ENCODE measurements around the gene RUNX3.

RUNX3 gene

DNA sequence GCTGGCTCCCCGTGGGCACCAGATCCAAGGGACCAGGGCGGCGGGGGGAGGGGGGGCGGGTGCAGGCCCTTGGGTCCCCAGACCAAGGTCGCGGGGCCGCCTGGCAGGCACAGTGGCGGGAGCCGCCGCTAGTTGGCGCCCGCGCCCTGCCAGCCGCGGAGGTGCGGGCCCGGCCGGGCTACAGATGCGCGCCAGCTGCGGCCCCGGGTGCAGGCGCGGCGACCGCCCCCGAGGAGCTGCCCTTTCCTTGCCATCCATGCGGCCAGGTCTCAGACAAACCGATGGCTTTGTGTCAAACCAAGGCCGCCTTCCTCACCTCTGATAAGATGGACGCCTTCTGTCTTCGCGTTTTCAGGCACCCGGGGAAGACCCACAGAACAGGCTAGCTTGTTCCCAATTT is 2.2 kb upstream of the RUNX3 start:
- no peak for DNase-seq (ENCODE audit: low read depth, low spot score)
- H3K27ac ChIP-seq = no peak overlapping the region

DNA sequence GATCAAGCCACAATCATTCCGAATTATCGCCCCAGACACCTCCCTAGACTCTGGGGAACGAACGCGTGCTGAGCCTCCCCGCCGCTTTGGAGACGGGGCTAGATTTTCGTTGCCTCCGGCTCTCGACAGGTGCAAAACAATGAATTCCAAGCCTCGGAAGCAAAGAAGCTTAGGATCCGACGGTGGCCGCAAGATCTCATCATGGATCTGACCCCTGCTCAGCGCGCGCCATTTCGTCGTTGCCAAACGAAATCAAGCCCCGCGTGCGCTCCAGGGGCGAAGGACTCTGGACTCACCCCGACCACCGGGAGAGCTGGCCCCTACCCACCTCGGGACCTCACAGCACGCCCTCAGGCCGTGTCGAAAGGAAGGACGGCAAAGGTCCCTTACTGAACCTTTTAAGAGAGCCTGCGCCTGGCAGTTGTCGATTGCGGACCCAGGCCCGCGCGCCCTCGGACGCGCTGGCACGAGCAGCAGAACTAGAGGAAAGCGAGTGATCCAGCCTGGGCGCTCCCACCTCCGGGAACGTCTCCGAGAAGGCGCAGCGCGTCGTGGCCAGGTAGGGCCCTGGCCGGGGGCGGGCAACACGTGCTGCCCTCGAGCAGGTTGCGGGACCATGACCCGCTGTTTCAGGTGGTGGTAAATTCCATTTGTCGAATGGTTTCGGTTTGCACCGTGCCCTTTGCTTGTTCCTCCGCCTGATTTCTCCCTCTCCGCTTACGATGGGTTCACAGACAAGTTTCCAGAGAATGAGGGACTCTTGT is 1.6 kb upstream of the RUNX3 start:
- no peak for DNase-seq (ENCODE audit: low read depth, low spot score)
- no peak overlapping the region for H3K27ac ChIP-seq

DNA sequence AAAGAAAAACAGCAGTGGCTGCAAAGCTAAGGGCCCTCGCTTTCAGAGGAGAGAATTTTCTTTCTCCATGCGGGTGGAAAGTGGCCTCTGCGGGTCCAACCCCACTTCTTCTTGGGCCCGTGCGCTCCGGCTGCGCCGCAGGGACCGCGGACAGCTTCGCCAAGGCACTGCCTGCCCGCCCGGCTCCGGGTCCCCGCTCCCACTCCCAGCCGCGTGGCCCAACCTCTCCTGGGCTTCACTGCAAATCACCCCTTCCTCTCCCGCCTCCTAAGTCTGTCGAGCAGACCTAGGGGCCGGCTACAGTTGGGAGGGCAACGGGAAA is 1.0 kb upstream of the RUNX3 start:
- DNase-seq (ENCODE audit: low read depth, low spot score) = no peak
- H3K27ac ChIP-seq = no peak overlapping the region

DNA sequence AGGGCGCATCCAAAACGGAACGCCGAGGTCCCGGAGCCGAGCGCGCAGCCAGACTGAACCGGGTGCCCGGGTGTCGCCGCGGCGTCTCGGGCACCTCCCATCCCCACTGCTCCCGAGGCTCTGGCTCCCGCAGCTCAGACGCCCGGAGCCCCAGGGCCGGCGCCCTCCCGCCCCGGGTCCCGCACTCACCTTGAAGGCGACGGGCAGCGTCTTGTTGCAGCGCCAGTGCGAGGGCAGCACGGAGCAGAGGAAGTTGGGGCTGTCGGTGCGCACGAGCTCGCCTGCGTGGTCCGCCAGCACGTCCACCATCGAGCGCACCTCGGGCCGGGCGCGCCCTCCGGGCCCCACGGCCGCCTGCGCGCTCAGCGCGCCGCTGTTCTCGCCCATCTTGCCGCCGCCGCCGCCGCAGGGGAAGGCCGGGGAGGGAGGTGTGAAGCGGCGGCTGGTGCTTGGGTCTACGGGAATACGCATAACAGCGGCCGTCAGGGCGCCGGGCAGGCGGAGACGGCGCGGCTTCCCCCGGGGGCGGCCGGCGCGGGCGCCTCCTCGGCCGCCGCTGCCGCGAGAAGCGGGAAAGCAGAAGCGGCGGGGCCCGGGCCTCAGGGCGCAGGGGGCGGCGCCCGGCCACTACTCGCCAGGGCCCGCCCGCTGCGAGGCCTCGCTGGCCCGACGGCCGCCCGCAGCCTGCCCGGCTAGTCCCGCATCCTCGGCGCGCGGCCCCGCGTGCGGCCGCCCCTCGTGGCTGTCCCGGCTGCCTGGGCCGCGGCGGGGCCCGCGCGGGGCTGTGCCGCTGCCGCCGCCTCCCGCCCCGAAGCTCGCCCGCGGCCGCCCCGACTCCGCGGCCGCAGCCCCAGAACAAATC is 447 bp downstream of the RUNX3 start:
- DNase-seq (ENCODE audit: low read depth, low spot score) = no peak
- no peak overlapping the region for H3K27ac ChIP-seq

DNA sequence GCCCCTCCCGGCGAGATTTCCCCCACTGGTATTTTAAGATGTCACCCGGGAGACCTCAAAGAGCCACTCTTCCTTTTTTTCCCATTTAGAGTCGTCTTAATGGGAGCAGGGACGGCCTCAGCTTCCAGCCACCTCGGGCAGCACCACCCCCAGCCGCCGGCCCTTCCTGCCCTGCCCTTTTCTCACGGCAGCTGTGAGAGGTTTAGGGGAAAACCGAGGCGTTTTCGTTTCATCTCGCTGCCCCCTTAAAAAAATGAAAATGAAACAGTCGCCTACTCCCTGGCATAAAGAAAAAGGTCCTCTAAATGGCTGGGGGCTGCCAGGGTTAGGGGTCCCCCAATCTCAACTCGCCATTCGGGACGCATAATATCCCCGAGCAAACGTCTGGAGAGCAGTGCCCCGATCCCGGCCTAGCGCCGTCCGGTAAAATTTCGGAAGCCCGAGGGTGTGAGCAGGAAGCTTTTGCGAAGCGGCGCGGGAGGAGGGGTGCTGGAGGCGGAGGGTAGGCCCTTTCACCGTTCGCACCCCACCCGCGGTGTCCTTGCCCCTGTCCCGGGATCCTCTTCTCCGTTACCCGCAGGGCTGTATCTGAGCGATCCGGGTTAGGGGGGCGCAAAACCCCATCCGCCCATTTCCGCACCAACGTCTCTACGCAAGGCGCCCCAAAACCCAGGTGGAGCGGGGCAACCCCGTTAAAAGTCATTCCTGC is 1.2 kb downstream of the RUNX3 start:
- H3K27ac ChIP-seq = no peak overlapping the region
- no peak for DNase-seq (ENCODE audit: low read depth, low spot score)

DNA sequence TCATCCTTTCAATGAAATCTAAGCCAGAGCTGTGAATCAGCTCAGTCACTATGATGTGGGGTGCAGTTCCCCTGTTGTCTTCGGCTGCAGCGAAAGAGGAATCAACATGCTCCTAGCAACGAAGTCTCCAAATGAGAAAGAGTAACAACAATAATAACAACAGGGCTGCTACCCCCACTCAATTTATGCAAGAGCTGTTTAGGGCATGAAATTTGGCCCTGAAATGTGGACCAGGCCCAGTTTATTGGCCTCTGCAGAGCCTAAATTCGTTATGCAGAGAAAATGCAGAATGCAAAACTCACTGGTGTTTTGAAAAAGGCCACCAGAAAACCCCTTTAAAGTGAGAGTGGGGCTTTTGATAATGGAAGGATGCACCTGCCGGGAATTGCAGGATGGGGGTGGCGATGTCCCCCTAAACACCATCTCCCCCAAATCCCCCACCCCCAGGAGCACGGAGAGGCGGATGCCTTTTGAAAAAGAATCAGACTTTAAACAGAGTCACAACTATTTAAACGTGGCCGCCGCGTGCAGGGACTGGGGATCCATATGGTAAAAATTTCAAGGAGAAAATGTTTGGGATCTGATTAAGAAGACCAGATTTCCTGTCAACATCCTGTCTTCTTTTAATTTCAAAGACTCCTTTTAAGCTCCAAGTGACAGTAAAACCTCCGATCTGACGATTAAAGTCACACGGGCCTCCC is 1.9 kb downstream of the RUNX3 start:
- H3K27ac ChIP-seq = no peak overlapping the region
- no peak for DNase-seq (ENCODE audit: low read depth, low spot score)

DNA sequence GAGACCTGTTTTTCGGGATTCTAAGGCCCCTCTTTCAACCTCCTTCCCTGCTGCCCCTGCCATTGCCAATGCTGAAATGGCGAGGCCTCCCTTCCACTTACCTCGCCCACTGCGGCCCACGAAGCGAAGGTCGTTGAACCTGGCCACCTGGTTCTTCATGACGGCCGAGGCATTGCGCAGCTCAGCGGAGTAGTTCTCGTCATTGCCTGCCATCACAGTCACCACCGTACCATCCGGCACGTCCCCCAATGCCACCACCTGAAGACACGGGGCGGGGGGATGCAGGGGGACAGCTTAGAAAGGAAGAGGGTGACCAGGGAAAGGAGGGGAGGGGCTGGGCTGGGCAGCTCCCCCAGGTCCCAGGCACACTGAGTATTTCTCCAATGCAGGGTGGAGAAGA is 2.6 kb downstream of the RUNX3 start:
- H3K27ac ChIP-seq = no peak overlapping the region
- no peak for DNase-seq (ENCODE audit: low read depth, low spot score)

DNA sequence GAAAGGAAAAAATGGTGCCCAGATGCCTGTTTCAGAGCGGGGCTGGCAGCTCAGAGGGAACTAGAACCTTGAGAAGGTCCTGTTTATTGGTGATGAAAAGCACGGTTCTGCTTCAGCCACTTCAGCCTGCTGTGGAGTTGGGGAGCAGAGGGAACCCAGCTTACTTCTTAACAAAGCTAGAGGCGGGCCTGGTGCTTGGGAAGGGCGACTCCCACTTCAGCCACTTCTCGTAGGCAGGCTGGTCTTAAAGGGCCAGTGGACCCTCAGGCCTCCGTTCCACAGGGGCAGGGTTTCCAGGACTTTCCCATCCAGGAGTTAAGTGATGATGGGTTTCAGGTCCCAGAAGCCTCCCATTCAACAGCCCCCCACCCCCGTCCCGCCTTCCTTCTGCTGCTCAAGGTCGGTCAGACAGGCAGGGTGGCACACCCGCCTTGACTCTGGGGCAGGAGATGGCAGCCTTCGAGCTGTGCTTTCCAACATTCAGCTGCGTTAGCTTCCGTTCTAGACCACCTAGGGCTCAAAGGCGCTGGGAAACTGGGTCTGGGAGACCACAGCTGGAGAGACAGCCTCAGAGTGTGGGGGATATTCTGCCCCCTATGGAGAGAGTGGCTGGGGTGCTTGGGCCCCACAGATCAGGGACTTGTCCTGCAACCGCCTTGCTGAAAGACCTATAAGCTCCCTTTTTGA is 3.4 kb downstream of the RUNX3 start:
- H3K27ac ChIP-seq = no peak overlapping the region
- DNase-seq (ENCODE audit: low read depth, low spot score) = no peak

DNA sequence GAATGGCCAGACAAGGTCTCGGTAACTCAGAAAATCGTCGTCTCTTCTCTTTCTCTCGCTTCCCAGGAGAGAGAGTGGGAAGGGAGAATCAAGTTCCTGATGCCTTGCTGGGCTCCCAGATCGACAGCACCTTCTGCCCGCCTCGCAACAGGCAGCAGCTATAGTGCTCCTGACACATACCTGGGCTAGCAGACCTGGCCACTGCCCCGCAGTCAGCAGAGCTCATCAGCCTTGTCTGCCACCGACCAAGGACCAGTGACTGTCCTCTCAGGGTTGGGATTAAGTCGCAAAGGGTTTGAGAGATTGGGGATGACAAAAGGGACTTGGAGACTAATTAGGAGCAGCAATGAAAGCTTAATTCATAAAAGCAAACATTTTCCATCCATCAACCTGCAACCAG is 4.1 kb downstream of the RUNX3 start:
- H3K27ac ChIP-seq = no peak overlapping the region

DNA sequence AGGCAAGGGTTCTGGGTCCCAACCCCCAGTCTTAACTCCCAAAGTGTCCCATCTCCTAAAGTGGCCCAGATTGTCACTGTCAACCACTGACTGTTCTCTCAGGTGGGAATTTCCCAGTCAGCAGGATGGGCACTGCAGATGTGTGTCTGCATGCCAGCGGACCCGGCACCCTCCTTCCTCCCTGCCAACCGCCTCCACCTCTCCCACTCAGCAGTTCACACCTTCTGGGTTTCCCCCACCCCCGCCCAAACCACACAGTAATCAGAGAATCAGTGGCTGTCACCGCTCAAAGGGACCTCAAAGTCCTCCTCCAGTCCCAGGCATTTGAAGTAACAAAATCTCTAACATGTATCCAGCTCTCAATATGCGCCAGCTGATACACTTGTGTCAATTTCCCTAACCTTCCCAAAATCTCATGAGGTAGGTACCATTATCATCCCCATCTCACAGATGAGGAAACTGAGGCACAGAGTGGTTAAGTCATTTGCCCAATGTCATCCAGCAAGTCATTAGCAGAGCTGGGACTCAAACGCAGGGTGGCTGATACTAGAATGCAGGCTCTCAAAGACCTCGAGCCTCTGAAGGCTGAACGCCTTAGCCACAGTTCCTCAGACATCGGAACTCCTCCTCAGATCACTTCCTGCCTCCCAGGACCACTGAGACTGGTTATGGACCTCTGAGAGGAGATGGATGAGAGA is 4.8 kb downstream of the RUNX3 start:
- no peak for DNase-seq (ENCODE audit: low read depth, low spot score)
- H3K27ac ChIP-seq = no peak overlapping the region

More for the DNA sequence above, 4.1 kb downstream of the RUNX3 start:
- DNase-seq (ENCODE audit: low read depth, low spot score) = no peak

DNA sequence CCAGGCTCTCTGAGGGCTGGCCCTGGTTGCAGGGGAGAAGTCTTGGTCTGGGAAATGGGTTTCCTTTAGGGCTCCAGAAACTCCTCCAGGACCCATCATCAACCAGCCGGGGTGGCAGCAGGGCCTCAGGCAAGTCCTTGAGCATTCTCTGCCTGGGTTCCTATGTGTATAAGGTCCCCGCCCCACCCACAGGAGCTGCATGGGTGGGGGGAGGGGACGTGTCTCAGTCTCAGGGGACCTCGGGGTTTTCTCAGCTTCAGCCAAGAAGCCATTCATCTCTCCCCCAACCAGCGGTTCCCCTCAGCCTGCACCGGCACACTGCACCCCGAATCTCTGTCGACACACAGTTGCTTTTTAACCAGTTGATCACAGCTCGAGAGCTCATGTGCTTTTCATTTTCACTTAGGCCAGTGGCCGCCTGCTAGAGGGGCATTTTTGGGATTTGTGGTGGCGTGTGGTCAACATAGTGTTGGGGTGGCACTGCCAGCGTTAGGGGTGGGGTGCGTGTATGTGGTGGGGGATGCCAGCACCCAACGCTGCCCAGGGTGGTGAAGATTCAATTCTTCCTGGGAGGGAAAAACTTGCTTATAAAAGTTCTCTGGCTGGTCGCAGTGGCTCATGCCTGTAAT is 6.5 kb downstream of the RUNX3 start:
- H3K27ac ChIP-seq = no peak overlapping the region
- DNase-seq (ENCODE audit: low read depth, low spot score) = no peak

DNA sequence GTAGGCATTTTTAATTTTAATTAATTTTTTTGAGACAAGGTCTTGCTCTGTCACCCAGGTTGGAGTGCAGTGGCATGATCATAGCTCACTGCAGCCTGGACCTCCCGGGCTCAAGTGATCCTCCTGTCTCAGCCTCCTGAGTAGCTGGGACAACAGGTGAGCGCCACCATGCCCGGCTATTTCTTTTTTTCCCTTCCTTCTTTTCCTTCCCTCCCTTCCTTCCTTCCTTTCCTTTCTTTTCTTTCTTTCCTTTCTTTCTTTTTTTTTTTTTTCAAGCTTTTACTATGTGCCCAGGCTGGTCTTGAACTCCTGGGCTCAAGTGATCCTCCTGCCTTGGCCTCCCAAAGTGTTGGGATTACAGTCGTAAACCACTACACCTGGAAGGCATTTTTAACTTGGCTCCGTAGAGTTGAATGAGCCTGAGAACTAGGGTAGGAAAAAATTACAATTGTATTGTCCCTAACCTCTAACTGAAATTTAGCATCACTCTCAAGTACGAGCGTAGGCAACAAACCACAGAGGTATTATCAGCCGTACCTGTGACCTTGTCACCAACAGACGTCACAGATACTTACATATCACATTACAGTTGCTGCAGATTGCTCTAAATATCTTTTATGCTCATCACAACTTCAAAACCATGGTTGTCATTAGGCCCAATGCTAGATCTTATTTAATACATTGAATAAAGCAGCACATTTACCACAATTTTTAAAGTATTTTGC is 8.0 kb downstream of the RUNX3 start:
- no peak for DNase-seq (ENCODE audit: low read depth, low spot score)
- H3K27ac ChIP-seq = no peak overlapping the region

DNA sequence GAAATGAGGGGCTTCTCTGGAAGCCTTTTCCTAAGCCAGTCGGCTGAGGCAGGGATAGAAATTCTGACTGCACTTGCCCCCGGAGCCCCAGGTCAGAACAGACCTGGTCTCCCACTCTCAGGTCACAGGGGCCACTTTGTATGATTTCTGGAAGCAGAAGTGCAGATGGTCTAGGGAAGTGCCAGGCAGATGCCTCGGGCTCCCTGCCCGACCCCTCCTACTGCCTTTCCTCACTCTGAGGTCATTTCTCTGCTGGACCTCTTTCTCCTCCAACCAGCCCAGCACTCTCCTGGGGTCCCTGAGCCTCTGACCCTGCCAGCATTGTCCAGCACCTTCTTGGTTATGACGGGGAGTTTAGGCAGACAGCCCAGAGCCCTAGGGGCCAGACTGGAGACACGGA is 8.7 kb downstream of the RUNX3 start:
- H3K27ac ChIP-seq = no peak overlapping the region
- no peak for DNase-seq (ENCODE audit: low read depth, low spot score)

DNA sequence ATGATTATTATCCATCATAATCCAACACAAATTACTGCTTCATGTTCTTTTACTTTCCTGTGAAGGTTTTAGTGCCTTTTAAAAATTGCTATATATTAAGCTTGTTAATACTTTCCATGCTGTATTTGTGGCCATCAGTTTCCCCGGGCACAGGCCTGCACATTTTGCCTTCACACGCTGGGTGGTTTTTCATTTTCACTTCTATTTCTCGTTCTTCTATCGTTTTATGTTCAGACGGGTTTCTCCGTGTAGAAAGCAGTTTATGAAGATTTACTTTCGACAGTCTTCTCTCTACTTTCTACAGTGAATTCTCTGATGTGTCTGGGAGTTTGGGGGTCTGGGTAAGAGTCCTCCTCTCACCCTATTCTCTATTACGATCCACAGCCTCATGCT is 9.5 kb downstream of the RUNX3 start:
- no peak overlapping the region for H3K27ac ChIP-seq
- DNase-seq (ENCODE audit: low read depth, low spot score) = no peak

DNA sequence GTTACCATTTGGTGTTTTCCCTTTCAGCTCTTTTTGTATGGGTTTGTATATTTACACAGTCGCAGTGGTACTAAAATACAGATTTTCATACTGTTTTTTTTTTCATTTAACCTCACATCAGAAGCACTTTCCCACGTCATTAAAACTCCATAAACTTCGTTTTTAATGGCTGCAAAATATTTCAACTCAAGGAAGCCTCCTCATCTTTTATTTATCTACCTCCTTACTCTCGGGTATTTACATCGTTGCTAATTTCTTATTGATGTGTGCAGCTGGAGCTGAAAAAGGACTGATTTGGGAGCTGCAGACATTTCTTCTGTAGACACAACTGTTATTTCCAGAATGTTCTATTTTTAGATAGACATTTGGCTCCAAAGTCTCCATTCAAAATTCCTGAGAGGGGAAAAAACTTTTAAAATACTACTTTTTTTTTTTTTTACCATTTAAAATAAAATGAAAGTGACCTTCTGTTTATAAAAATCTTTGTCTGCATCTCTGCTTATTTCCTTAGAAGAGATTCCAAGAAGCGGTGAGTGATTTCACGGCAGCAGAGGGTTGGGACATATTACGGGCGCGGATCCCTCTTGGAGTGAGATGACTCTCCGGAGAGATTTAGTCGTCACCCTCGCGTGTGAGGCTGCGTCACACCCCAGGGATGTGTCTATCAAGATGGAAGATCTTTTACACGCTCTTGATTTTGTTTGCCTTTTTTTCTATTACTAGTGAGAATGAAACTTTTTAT is 10.1 kb downstream of the RUNX3 start:
- no peak for DNase-seq (ENCODE audit: low read depth, low spot score)
- H3K27ac ChIP-seq = no peak overlapping the region

DNA sequence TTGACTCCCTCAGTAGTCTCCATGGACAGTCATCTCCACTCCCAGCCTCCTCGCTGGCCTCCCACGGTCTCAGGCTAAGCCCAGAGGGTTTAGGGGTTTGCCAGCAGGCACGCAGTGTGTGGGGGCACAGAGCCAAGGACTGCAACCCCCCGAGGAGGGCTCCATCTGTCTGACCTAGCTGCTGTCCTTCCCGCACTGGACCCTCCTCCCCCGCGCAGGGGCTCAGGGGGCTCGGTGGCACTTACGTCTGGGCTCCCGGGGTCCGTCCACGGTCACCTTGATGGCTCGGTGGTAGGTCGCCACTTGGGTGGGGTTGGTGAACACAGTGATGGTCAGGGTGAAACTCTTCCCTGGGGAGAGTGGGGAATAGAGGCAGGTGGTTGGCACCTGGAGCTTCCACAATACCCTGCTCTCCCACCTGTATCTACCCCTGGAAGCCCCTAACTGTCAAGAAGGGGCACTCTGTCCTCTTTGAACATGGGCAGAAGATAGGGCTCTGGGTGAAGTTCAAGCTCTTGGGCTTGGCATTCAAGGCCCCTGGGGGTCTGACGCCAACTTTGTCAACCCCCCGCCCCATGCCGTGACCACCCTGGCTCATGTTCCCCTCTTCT is 11.0 kb downstream of the RUNX3 start:
- no peak overlapping the region for H3K27ac ChIP-seq
- DNase-seq (ENCODE audit: low read depth, low spot score) = no peak

DNA sequence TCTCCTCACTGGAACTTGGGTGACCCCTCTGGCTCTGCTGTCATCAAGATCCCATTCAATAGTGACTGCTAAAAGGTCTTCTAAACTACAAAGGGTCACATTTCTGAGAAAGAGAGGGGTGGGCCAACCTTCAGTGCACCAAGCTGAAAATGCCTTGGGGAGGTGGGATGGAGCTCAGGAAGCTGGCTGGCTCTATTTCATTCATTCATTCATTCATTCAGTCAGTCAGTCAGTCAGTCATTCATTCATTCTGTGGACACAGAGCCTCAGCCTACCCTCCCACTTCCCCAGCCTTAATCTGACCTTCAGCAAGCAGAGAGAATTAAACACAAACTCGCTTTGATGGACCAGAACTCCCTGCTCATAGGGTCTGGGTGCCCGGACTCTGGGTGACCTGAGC is 11.7 kb downstream of the RUNX3 start:
- H3K27ac ChIP-seq = no peak overlapping the region
- DNase-seq (ENCODE audit: low read depth, low spot score) = no peak

Measured in epithelial cell of prostate (primary cell).